Ovary (tissue), 3 donors: ENCODE measurements around the gene HOMER1.

ENCODE experiments used
- CTCF ChIP-seq, 3 donors: fragments of 450-650 bp in 2 of 3; fragments of 200-600 bp in 1 of 3; IDR thresholded peaks; one replicate each; pipeline versions ENCODE4 v1.5.1 to v1.8.0; 2016 to 2022; ENCODE audit warnings: antibody characterized with exemption in 3 of 3, mild to moderate bottlenecking in 1 of 3
- EP300 ChIP-seq: sonication (generic); formaldehyde crosslinking; IDR thresholded peaks from one replicate; pipeline ENCODE4 v1.6.1; 2017; ENCODE audit warnings: antibody characterized with exemption
- POLR2A ChIP-seq: fragments of 450-650 bp; IDR thresholded peaks from one replicate; pipeline ENCODE4 v1.6.1; 2017; ENCODE audit warnings: antibody characterized with exemption, mild to moderate bottlenecking, moderate library complexity
- donor health status: DM: no; HTN: no; CAD: no.

- TF ChIP-seq CTCF (IDR thresholded peaks at IDR 0.05) = no peak
- no peak for TF ChIP-seq POLR2A
- no peak for TF ChIP-seq EP300
Observed at GRCh38 chr5:79417495-79417894, 96.4 kb downstream of the HOMER1 start.
